Inflammatory macrophage treated with lipopolysaccharide for 1 hour (primary cell): ENCODE results near the gene MPO.

Source experiments
- DNase-seq, 2 donors: peaks; one replicate each; pipeline ENCODE4 v3.0.0-alpha.2; 2020 to 2022

MPO gene

DNA sequence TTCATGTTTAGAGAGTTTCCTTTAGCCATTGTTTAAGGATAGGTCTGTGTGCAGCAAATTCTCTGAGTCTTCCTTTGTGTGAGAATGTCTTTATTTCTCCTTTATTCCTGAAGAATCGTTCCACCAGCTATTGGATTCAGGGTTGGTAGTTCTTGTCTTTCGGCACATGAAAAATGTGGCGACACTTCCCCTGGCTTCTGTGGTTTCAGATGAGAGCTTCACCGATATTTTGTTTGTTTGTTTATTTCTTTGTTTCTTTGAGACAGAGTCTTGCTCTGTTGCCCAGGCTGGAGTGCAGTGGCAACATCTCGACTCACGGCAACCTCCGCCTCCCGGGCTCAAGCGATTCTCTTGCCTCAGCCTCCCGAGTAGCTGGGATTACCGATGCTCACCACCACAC, 18.6 kb downstream of the MPO start:
- no peak for DNase-seq

DNA sequence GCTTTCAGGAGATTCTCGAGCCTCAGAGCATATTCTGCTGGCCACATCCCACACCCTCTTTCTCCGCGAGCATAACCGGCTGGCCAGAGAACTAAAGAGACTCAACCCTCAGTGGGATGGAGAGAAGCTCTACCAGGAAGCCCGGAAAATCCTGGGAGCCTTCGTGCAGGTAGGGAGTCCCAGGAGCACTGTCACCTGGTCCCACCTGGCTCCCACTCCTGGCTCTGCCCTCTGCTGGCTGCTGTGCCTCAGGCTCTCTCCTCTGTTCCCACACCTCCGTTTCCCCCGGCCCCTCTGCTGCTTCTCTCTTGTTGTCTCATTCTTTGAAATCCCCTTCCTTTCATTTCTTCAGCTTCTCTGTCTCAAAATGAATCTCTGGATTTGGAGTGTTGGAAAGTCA, 25.9 kb downstream of the MPO start:
- no peak for DNase-seq

DNA sequence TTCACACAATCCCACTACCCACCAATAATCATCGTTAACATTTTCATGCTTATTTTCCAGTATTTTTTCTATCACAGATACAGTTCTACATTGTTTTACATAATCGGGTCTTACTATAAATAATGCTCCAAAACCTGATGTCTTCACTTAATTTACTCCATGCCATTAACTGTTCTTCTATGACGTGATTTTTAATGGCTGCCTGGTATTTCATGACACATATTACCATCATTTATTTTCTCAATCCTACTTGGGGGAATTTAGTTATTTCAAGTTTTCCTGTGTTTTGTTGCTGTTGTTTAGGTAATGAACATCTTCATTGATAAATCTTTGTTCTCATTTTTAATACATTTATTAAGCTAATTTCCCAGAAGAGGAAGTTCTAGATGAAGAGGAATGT, 27.7 kb downstream of the MPO start:
- DNase-seq: no peak

DNA sequence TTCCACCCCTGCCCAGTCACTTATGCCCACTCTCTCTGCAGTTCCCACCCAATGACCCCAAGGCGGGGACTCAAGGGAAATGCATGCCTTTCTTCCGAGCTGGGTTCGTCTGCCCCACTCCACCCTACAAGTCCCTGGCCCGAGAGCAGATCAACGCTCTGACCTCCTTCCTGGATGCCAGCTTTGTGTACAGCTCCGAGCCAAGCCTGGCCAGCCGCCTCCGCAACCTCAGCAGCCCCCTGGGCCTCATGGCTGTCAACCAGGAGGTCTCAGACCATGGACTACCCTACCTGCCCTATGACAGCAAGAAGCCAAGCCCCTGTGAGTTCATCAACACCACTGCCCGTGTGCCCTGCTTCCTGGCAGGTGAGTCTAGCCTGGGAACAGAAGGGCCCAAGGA, 28.6 kb downstream of the MPO start:
- no peak for DNase-seq

DNA sequence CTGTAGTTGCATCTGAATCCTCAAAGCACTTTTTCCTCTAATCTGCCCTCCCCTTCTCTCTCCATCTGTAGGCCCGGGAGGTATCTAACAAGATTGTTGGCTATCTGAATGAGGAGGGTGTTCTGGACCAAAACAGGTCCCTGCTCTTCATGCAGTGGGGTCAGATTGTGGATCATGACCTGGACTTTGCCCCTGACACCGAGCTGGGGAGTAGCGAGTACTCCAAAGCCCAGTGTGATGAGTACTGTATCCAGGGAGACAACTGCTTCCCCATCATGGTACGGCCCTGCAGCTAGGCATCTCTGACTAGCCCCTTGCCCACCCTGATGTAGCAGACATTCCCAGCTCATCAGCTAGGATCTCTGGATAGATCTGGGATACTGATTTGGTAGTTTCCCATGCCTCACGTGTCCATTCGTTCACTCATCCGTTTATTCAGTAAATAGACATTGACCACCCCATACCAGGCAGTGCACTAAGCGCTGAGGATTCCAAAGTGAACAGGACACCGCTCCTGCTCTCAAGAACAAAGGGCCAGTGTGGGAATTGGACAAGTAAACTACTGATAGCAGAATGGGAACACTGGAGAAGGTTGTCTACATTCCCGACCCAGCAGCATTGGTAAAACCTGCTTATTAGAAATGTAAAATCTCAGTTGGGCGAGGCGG, 30.3 kb downstream of the MPO start:
- no peak for DNase-seq

DNA sequence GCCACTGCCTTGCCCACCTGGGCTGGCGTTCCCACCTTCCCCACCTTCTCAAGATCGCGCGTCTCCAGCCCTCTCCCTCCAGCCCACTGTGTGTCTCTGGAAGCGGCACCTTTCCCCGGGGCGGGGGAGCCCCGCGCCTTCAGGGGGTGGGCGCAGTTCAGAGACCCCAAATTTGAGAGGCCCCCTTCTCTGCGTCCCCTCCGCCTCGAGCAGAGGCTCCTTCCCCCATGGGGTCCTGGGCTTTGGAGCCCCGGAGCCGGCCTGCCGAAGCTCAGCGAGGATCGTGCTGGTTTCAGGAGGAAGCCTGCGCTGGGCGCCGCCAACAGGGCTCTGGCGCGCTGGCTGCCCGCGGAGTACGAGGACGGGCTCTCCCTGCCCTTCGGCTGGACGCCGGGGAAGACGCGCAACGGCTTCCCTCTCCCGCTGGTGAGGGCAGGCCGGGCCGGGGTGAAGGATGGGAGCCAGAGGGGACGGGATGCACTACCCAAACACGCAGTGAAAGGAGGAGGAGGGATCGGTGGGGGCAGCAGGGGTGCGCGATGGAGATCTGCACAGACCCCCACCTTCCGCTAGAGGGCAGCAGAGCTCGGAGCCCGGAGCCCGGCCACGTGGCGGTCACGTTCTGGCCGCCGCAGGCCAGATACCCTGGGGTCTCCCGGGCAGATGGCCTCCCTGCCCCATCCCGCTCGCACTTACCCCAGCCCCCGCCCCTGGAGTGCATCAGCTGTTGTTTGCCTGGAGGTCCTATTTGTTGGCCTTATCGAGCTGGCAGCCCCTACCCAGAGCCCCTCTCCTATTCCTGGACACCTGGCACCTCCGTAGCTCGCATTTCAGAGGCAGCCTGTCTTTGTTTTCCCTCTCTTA, 31.2 kb downstream of the MPO start:
- peak in 1 of 2 donors; percentile 76 for DNase-seq

DNA sequence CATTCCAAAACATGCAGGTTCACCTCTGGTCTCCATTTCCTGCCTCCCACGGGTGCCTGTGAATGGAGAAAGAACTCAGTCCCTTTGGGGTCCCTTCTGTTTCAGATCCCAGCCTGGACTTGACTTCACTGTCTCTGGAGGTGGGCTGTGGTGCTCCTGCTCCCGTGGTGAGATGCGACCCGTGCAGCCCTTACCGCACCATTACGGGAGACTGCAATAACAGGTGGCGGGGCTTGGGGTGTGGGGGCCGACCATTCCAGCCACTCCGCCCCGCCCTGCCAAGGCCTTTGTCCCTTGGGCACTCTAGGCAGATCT, 31.8 kb downstream of the MPO start:
- DNase-seq: no peak

DNA sequence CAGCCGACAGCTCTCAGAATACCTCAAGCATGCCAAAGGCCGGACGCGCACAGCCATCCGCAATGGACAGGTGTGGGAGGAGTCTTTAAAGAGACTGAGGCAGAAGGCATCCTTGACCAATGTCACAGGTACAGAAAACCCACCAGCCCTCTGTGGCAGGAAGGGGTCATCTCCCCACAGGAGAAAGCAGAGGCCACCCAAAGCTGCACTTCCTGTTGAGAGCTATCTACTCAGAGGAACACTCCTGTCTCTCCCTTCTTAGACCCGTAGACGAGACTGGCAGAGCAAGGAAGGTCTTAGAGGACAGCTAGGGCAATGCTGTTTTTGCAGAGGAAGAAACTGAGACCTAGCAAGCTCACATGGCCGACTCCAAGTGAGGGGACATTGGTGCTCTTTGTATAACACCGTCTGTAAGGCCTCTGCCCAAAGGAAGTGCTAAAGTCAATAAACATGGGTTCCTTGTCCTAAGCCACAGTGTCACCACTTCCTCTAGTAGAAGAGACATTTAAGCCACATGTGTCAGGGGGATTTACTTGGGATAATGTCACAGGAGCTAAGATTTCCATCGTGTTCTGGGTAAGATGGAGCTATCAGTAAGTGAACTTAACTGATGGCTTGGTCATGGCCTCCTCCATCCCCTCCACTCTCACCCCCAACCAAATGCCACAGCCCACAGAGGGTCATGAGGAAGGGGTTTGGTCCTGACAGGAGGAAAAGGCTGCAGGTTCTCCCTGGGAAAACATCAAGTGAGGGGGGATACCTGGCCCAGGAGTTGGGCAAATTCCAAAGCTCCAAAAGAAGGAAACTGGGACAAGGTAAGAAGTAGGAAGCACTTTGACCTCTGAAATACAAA, 33.0 kb downstream of the MPO start:
- DNase-seq: no peak

DNA sequence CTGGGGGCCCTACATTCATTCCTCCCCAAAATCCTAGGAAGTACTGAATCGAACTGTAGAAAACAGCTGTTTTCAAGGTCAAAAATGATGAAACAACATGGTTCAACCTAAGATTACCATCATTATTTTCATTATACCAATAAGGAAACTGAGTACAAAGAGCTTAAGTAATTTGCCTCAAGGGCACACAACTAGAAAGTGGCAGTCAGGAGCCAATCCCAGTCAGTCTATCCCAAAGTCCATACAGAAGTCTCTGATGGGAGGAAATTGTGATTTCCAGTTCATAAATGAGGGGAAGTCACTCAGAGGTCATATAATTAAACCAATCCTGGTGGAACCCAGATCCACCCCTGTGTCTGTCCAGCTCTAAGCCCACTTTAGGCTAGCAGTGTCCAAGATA, 34.0 kb downstream of the MPO start:
- DNase-seq: no peak

DNA sequence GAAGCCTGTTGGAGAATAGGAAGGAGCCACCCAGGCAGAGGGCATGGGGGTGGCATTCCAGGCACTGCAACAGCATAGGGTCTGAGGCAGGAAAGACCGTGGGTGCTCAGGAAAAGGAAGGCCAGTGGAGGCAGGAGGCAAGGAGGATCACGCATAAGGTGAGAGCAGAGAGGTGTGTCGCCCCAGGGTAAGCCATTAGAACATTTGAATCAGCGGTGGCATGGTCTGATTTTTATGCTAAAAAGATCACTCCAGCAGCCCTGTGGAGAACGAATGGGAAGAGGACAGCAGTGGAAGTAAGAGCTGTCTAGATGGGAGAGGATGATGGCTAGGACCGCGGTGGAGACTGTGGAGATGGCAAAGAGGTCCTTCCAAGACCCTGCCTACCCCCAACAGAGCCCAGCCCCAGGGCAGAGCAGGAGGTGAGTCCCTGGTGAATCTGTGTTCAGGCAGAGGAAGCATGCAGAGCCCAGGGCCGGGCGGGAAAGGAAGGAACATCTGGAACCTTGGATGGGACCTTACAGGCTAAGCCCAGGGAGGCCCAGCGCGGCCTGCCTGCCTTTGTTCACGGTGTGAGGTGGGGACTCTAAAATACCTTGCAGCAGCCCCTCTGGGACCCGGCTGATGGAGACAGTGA, 34.5 kb downstream of the MPO start:
- DNase-seq: no peak

DNA sequence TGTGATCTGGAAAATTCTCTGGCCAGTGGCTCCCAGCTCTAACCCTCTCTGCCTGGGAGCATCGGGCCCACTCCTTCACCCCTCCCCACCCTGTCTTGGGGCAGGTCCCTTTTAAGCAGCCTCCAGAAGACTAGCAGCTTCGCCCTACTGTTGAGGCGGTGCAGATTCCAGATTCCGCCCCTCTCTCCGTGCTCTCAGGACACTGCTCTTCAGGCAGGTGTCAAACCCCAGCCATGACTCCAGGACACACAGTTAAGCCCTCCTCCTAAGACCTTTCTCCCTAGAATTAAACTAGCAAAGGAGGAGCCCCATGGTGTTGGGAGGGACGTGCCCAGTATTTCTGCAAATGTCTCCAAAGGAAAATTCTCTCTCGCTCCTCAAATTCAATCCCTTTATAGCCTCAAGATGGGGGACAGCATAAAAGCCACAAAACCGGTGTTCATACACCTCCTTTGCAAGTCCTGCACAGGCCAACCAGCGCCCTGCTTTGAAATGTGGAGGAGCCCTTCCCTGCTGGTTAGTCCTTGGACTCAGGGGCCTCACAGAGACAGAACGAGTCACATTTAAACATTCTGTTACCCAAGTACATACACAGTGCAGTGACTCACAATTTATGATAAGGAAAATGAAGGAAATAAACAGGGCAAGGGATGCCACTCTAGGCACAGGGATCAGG, 35.2 kb downstream of the MPO start:
- DNase-seq: no peak

DNA sequence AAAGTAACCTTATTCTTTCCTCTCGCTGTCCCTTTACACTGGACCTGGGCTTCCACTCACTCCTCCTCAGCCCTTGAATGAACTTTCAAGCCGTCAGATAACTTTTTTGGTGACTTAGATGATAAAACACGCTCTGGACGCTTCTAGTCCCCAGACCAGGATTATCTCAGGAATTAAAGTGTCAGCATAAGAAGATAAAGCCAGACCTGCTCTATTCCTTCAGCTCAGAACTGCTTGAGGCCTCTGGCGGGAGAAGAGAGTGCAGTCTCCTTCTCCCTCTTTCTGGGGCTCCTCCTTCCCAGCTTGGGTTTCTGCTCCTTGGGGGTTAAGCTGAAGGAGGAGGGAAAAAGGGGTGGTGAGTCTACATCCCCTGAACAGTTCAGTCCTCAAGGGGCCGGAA, 35.8 kb downstream of the MPO start:
- DNase-seq: no peak

DNA sequence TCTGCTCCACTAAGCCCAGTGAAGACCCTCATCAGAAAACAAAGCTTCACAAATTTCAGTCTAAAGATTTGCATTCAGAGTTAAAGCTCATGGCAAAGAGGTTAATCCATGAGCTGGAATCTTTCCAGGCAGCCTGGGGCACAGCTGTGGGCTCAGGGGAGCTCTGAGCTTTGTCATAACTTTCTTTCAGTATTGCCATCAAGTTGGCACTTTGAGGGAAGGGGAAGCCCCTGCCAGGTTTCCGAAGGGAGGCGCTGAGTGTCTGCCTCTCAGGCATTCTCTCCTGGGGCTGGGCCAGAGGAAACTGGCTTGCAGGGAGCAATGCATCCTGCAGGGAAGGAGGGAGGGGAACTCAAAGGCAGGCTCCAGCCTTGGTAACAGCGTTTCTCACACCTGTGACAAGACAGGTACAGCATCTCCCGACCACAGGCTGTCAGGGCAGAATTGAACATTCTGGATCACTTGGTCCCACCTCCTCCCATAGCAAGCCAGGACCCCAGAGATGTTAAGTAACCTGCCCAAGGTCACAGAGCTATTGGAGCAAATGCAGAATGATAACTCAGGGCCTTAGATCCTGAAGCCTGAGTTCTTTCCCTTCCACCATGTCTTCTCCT, 38.5 kb downstream of the MPO start:
- no peak for DNase-seq

DNA sequence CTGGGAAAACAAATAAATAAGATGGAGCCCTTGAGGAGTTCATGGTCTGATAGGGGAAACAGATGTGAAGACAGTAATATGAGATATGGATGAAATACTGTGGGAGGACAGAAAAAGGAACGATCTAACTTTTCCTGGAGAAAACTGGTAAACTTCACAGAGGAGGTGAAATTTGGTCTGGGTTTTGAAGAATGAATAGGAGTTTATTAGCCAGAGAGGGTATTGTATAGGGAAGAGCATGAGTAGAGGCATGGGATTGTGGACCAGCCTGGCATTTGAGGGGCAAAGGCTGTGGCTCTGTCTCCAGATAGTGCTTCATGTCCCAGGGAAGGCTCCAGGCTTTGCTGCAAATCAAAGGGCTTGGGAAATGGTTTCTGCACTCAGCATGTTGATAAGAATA, 40.7 kb downstream of the MPO start:
- no peak for DNase-seq

DNA sequence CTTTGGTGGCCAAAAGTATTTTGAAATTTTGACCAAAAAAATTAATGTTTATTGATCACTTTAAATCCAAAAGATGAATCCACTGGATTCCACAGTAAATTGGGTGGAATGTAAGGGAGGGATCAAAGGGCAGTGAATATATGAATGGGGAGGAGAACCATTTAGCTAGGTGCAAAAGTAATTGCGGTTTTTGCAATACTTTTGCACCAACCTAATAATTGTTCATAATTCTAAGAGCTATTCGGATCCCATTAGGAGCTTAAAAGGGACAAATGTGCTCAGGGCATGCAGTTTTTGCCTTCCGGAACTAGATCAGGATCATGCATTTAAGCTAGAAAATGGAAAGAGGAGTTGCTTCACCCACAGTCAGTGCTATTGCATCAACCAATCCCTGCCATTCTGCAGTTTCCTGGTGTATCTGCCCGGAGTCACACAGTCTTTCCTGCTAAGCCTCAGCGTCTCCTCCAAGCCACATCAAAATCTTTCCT, 42.5 kb downstream of the MPO start, which contains the start of gene LPO:
LPO (plus strand) TSS at position 438 of the 488 bp plus-strand sequence. CDS start 4,396 bp downstream, outside the sequence.
- DNase-seq: peak in 1 of 2 donors; percentile 9

DNA sequence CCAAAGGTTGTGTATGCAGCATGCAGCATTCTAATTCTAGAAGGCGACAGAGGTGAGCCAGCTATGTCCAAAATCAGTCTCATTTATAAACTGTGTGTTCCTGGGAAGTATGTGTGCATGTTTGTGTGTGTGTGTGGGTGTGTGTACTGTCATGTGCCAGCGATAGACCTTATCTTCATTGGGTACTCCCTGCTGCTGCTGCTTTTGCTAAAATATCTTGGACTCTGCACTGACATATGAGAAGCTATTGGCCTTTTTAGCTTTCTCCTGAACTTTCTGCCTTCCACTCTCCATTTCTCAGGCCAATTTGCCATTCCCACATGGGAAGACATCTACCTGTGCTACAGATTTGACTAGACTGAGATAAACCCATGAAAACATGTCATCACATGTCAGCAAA, 44.3 kb downstream of the MPO start:
- no peak for DNase-seq

DNA sequence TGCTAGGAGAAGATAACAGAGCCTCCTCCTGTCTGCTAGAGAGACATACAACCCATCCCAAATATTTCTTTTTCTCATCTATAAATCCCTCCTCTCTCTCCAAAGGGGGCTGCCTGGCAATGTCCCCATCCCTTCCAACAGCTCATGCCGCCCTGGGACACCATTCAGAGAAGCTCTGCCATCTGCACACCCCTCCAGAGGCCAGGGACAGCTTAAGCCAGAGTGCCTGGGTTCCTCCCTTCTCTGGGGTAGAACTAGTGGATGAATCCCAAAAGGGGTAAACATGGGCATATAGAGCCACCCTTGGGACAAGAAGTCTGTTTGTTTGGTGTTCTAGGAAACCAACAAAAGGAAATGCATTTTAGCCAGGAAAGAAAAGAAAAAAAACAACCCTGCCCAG, 44.9 kb downstream of the MPO start:
- DNase-seq: no peak

DNA sequence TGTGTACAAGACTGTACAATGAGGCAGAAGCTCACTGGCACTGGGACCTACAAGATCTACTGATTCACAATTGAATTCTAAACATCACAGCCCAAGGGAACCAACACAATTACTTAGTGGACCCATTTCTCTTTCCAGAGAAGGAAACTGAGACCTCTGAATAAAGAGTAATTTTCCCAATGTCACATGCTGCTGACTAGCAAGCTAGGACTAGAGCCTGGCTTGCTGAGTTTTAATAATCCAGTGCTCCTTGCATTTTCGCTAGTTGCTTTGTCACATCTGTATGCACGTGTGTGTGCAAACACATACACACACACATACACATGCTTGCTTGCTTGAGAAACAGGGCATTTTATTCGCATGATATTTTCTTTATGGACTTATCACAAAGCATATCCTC, 46.2 kb downstream of the MPO start:
- no peak for DNase-seq

DNA sequence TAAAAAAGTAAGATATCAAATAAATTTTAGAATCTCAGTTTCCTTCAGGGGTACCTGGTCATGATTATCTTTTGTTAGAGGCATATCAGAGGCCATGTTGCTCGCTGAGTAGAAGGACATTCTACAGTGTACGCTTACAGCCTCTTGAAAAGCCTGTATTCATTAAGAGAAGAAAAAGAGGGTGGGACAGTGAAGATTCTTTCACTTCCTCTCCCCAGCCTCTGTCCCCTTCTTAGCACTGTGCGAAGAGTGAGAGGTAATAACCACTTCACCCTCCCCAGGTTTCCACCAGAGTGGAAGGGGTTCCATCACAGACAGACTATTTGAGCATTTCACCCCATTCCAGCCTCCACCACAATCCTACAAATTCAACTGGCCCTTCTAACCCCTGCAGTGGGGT, 47.2 kb downstream of the MPO start:
- peak; percentile 40 to 56 for DNase-seq

DNA sequence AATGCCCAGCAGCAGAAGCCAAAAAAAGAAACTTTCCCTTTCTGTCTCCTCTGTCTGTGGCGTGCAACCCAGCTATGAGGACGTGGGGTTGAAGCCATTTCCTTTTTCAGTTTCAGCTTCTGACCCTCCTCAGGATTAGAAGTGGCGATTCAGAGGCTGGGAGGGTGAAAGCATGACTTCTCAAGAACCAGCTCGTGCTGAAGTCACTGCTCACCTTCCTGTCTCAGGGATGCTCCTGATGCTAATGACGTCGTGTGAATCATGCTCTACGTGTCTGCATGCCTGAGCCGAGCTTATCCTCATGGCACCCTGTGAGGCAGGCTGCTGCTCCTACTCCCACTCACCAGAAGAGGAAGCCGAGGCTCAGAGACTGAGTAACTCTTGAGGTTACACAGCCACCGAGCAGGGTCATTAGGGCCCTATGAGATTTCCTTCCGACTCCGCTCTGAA, 48.0 kb downstream of the MPO start:
- DNase-seq: peak; percentile 88 to 97

DNA sequence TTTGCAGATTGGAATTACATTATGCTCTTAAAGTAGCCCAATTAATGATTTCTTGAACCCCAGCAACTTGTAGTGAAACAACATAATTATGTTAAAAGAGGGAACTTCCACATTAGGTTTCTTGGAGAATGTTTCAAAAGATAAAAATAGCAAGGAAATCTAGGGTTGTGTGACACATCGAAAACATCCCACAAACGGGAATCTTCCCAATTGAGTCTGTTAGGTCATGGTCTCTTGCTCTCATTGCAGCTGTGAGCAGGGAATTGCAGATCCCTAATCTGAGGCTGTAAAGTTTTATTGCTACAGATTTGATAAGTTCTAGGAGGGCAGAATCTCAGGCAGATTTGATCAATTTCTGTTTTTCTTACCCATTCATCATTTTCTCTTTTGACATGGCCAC, 49.1 kb downstream of the MPO start:
- DNase-seq: peak; percentile 62 to 84

DNA sequence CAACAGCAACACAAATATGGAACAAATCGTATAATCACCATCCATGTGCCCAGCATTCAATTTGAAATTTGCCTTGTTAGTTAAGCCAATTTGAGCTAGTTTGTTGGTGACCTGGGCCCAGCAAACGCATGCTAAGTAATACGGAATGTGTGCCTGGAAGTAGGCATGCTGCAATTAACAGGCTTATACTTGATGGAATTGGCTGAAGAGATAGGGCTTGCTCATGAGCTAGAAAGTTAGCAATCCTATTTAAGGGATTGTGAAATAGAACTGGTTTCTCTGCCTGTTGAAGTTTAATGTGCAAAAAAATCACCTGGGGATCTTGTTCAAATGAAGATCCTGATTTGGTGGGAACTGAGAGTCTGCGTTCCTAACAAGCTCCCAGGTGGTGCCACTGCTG, 50.9 kb downstream of the MPO start:
- DNase-seq: no peak
